ENCODE results near the gene CCNL2. TPM values are rescaled to one million over a fixed set of nuclear protein-coding genes. Genes with fewer than 3 reads are reported as not detected.

CCNL2 gene
- total RNA-seq, 2 donors from 2014 or later = 166 to 180 TPM

DNA sequence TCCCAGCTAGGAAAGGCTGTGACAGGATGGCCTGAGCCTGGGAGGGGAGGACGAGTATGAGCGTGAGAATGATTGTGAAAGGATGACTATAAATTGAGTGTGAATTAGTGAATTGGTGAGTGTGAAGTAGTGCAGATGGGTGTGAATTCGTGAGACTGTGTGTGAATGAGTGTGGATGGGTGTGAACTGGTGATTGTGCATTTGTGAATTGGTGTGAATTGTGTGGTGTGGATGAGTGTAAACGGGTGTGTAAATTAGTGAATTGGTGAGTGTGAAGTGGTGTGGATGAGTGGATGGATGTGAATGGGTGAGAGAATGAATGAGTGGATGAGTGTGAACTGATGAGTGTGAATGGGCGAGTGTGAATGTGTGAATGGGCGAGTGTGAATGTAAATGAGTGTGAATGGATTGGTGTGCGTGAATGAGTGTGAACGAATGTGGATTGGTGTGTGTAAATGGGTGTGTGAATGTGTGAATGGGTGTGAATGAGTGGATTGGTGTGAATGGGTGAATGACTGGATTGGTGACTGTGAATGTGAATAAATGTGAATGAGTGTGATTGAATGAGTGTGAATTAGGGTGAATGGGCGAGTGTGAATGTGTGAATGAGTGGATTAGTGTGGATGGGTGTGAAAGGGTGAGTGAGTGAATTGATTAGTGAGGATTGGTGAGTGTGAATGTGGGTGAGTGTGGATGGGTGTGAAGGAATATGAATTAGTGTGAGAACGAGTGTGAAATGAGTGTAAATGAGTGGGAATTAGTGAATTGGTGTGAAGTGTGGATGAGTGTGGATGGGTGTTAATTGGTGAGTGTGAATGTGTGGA, 33.0 kb downstream of the CCNL2 start:
- no peak overlapping the region for H3K4me3 Mint-ChIP-seq
- ATAC-seq (replicated peaks in 1 of 2) = no peak
- H3K36me3 Mint-ChIP-seq (ENCODE audit: insufficient read depth in 2 of 2) = no peaks in the 10 kb centered on the region
- no peak overlapping the region for H3K27ac Mint-ChIP-seq
- H3K27me3 Mint-ChIP-seq (ENCODE audit: low read depth) = no peaks in the 10 kb centered on the region
- no peaks in the 10 kb centered on the region for H3K9me3 Mint-ChIP-seq
- no peak for DNase-seq
- no peaks in the 10 kb centered on the region for H3K4me1 Mint-ChIP-seq (ENCODE audit: low read depth)

DNA sequence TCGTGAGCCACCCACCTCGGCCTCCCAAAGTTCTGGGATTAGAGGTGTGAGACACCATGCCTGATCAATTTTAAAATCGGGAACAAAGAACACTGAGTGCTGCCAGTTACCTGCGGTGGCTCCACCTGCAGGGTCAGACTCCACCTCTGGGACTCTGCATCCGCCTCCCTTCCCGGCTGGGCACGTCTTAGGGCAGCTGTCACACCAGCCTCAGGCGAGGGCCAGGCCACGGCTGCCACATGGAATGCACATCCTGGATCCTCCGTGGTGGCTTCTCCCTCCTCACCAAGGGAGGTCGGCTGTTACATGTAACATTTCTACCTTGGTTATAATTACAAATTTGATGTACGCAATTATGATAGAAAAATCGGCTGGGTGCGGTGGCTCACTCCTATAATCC, 34.9 kb downstream of the CCNL2 start:
- Mint-ChIP-seq H3K4me1 (ENCODE audit: low read depth) (peaks cover 1% of the 10 kb centered on the region), H3K9me3 (no peaks in the 10 kb centered on the region), H3K27ac (no peak overlapping the region), H3K4me3 (no peak overlapping the region), H3K27me3 (ENCODE audit: low read depth) (no peaks in the 10 kb centered on the region), H3K36me3 (ENCODE audit: insufficient read depth in 2 of 2) (no peaks in the 10 kb centered on the region)
- DNase-seq (no peak), ATAC-seq (replicated peaks in 1 of 2) (no peak)

DNA sequence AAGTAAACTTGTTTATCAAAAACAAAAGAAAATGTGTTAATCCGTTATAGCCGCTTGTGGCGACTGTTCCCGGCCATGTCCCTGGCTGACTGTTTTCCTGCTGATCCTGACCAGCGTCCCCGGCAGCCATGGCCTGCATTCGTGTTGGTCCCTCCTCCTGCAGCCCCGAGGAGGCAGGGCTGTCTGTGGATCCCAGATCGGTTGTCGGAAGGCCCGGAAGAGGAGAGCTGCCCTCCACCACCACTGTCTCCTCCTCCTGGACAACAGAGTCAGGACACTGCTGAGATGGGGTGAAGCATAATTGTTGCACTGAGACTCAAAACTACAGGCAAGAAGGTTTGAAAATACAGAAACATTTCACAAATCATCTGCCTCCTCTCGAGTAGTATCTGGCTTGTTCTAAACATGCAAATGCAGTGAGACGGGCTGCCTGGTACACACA, 37.1 kb downstream of the CCNL2 start:
- DNase-seq = no peak
- H3K27me3 Mint-ChIP-seq (ENCODE audit: low read depth) = no peaks in the 10 kb centered on the region
- no peaks in the 10 kb centered on the region for H3K36me3 Mint-ChIP-seq (ENCODE audit: insufficient read depth in 2 of 2)
- H3K27ac Mint-ChIP-seq = no peak overlapping the region
- H3K4me3 Mint-ChIP-seq = no peak overlapping the region
- no peaks in the 10 kb centered on the region for H3K9me3 Mint-ChIP-seq
- peaks cover 8% of the 10 kb centered on the region for H3K4me1 Mint-ChIP-seq (ENCODE audit: low read depth)
- no peak for ATAC-seq (replicated peaks in 1 of 2)

DNA sequence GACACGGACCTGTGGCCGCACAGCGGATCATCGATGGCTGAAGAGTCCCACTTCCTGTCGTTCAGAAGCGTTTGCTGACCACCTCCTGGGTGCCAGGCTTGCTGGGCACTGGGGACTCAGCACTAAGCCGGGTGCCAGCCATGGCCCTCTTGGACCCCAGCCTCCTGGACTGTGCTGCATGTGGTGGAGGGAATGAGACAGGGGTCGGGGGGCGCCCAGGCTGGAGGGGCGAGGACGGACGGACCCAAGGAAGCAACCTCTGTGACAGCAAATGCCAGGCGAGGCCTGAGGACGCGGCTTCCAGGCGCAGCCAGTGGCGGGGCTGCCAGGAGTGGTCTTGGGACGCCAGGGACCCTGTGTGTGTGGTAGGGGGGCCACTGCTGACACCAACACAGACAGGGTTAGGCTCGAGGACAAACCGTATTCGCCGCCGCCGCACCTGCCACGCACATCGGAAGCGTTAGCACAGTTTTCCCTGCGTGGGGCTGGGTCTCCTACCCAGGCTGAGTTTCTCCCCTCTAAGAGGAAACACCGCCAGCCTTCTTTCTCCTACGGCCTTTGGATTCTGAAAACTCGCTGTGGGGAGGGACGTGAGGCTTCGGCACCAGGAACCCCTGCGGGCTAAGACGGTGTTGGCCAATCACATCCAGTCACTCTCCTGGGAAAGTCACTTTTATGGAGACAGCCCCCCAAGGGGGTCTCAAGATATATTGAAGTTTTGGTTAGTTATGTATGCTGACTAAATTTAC, 37.7 kb downstream of the CCNL2 start:
- peaks cover 8% of the 10 kb centered on the region for H3K4me1 Mint-ChIP-seq (ENCODE audit: low read depth)
- H3K9me3 Mint-ChIP-seq = no peaks in the 10 kb centered on the region
- H3K4me3 Mint-ChIP-seq = no peak overlapping the region
- no peak overlapping the region for H3K27ac Mint-ChIP-seq
- H3K27me3 Mint-ChIP-seq (ENCODE audit: low read depth) = no peaks in the 10 kb centered on the region
- no peak for ATAC-seq (replicated peaks in 1 of 2)
- DNase-seq = no peak
- H3K36me3 Mint-ChIP-seq (ENCODE audit: insufficient read depth in 2 of 2) = no peaks in the 10 kb centered on the region

DNA sequence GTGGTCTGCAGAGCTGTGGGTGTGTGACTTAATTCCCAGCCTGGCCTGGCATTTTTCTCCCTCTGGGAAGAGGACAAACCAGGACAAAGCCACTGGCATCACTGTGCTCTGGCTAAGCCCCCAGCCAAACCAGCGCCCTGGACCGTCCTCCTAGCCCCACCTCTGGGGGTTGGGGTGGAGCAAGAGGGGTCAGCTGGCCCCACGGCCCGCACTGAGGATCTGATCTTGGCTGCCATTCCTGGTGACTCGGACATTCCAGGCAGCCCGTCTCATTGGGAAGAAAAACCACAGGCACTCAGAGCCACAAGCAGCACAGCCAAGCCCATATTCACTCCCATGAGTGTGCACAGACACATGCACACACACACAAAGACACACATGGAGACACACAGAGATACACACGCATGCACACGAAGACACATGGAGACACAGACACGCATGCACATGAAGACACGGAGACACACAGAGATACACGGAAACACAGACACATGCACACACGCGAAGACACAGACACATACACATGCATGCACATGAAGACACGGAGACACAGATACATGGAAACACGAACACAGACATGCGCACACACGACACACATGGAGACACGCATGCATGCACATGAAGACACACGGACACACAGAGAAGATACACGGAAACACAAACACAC, 38.5 kb downstream of the CCNL2 start:
- no peaks in the 10 kb centered on the region for H3K9me3 Mint-ChIP-seq
- H3K27ac Mint-ChIP-seq = no peak overlapping the region
- DNase-seq (no peak), ATAC-seq (replicated peaks in 1 of 2) (no peak)
- no peaks in the 10 kb centered on the region for H3K36me3 Mint-ChIP-seq (ENCODE audit: insufficient read depth in 2 of 2)
- no peak overlapping the region for H3K4me3 Mint-ChIP-seq
- H3K27me3 Mint-ChIP-seq (ENCODE audit: low read depth) = no peaks in the 10 kb centered on the region
- peaks cover 8% of the 10 kb centered on the region for H3K4me1 Mint-ChIP-seq (ENCODE audit: low read depth)

DNA sequence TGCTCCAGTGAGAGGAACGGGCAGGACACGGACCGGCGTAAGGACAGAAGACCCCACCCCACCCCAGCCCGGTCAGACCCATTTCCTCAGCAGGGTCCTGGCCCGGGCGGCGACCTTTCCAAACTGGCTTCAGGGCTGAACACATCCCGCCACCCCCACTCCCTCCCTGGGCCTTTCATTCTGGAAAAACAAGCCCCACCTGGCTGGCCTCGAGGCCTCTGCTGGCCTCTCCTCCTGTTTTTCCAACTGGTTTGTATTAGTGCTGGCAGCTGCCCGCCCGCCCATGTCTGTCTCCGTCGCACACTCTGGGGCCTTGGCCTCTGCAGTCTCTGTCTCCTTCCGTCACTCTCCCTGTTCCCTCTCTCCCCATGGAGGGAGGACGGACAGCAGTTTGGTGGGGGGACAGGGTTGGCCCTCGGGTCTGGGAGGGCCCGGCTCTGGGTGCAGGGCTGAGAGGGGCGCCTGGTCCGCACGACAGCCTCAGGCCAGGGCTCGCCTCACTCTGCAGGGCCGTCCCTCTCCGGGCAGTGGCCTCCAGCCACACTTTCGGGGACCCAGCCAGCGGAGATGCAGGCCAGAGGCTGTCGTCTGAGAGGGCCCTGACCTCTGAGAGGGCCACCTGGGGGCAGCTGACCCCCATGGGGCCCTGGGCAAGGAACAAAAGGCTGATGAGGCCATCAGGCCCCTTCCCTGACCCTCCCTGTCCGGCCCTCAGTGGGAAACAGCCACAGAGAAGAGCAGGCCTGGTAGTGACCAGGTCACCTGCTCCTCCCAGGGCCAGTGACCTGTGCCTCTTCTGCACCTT, 39.3 kb downstream of the CCNL2 start:
- Mint-ChIP-seq H3K9me3 (no peaks in the 10 kb centered on the region), H3K36me3 (ENCODE audit: insufficient read depth in 2 of 2) (no peaks in the 10 kb centered on the region), H3K27ac (no peak overlapping the region), H3K27me3 (ENCODE audit: low read depth) (no peaks in the 10 kb centered on the region), H3K4me1 (ENCODE audit: low read depth) (peaks cover 8% of the 10 kb centered on the region), H3K4me3 (no peak overlapping the region)
- DNase-seq (no peak), ATAC-seq (replicated peaks in 1 of 2) (no peak)

DNA sequence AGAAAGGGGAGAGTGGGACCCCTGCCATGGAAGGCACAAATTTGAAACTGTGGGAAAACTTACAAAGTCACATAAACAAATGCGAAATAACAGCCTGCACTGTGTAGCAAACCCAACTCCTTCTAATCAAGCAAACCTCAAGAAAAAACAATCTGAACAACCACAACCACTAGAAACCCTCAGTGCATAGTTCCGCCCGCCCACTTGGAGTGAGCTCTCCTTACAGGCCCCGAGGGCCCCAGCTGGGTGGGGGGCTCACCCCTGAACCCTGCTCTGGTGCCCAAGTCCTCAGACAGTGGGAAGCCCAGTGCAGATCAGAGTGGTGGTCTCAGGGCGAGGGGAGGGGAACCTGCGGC, 39.8 kb downstream of the CCNL2 start:
- H3K27me3 Mint-ChIP-seq (ENCODE audit: low read depth) = no peaks in the 10 kb centered on the region
- H3K36me3 Mint-ChIP-seq (ENCODE audit: insufficient read depth in 2 of 2) = no peaks in the 10 kb centered on the region
- peak overlapping the region; percentile 16 to 46 for H3K4me3 Mint-ChIP-seq
- H3K4me1 Mint-ChIP-seq (ENCODE audit: low read depth) = peaks cover 8% of the 10 kb centered on the region
- H3K9me3 Mint-ChIP-seq = no peaks in the 10 kb centered on the region
- ATAC-seq (replicated peaks in 1 of 2) = peak; percentile 21 to 43
- H3K27ac Mint-ChIP-seq = no peak overlapping the region
- no peak for DNase-seq

DNA sequence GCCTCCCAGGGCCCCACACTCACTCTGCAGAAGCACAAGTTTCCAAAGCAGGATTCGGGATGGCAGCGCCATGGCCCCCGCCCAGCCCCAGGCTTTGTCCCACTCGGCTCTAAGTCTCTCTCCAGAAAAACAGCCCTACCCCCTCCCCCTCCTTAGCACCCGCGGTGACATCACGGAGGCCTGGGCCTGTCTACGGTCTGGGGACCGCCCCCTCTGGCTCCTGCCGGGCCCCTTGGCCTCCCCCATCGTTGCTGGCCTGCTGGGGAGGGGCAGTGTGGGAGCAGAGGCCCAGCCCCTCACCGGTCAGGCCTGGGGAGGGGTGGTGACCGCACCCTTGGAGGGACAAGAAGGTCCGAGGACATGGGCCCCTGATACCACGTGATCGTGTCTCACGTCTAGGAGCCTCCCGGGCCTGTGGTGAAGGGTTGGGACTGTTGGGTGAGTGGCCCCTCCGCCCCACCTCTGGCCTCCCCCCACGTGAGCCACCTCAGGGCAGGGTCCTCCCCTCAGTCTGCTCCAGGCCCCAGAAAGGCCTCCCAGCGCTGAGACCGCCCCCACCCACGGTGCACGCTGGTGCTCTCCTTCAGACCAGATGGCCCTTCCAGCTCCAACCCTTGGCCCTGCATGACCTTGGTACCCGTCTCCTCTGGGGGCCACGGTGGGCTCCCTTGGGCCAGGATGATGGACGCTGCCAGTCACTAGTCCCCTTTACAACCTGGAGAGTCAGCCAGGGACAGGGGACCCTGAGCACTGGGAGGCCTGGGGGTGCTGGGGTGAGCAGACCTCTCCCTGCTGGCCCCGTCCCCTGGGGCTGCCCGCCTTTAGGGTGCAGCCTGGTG, 40.5 kb downstream of the CCNL2 start, which contains the start of gene MXRA8:
TSS of gene MXRA8 (minus strand) at position 123 of the 839 bp plus-strand sequence. CDS start at position 72, 51 bp downstream.
- no peaks in the 10 kb centered on the region for H3K27me3 Mint-ChIP-seq (ENCODE audit: low read depth)
- DNase-seq (no peak), ATAC-seq (replicated peaks in 1 of 2) (peak; percentile 49 to 54)
- H3K4me3 Mint-ChIP-seq = peak within 1 kb of the TSS; percentile 16 to 59
- no peaks in the 10 kb centered on the region for H3K36me3 Mint-ChIP-seq (ENCODE audit: insufficient read depth in 2 of 2)
- H3K27ac Mint-ChIP-seq = no peak within 1 kb of the TSS
- no peaks in the 10 kb centered on the region for H3K9me3 Mint-ChIP-seq
- H3K4me1 Mint-ChIP-seq (ENCODE audit: low read depth) = peaks cover 14% of the 10 kb centered on the region

DNA sequence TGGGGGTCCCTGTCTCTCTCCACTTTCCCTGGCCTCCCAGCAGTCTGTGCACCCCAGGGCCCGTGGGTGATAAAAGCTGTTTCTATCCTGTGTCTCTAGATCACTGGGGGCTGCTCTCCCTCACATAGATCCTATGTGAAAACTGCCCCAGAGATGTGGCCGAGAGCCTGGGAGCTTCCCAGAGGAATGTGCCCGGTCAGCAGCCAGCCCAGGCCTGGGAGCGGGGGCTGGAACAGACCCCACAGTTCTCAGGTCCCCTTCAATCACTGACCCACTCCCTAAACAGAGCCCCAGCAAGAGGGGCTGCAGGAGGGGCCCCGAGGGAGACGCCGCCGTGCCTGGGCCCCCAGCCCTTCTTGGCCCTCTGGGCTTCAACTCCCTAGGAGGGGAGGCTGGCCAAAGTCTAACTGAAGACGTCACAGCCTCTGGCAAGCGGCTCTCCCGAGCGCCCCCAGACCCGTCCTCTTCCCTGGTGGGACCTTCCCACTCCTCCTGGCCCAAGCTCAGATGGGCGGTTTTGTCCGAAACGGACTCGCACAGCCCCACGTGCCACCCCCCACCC, 41.2 kb downstream of the CCNL2 start:
- no peaks in the 10 kb centered on the region for H3K9me3 Mint-ChIP-seq
- H3K4me3 Mint-ChIP-seq = peak overlapping the region; percentile 12 to 59
- ATAC-seq (replicated peaks in 1 of 2) (no peak), DNase-seq (no peak)
- no peaks in the 10 kb centered on the region for H3K36me3 Mint-ChIP-seq (ENCODE audit: insufficient read depth in 2 of 2)
- no peak overlapping the region for H3K27ac Mint-ChIP-seq
- H3K27me3 Mint-ChIP-seq (ENCODE audit: low read depth) = peaks cover 4% of the 10 kb centered on the region
- H3K4me1 Mint-ChIP-seq (ENCODE audit: low read depth) = peaks cover 14% of the 10 kb centered on the region

DNA sequence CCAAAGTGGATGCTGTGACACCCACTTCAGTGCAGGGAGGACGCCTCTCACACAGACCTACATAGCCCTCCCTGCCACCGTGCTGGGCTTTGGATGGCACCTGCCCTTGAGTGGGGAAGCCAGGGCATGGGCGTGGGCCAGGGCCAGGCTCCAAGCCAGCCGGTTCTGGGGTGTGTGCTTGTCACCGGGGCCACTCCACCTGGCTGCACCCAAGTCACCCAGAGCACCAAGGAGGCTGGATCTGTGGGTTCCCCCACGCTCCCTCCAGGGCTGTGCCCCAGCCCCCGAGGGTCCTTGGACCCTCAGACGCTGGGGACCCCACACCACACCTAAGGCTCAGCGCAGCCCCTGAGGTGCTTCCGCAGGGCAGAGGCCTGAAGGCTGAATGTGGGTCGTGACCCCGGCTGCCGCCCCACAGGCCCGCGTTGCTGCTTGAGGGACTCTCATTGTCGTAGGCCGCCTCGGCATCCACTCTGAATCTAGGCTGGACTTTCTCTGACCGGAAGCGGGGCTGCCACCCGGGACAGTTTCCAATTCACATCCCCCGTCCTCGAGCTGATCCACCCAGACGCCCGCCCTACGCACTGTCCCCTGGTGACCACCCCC, 42.2 kb downstream of the CCNL2 start:
- Mint-ChIP-seq H3K4me3 (no peak overlapping the region), H3K9me3 (no peaks in the 10 kb centered on the region), H3K36me3 (ENCODE audit: insufficient read depth in 2 of 2) (no peaks in the 10 kb centered on the region), H3K27me3 (ENCODE audit: low read depth) (peaks cover 12% of the 10 kb centered on the region), H3K27ac (no peak overlapping the region), H3K4me1 (ENCODE audit: low read depth) (peaks cover 14% of the 10 kb centered on the region)
- DNase-seq (no peak), ATAC-seq (replicated peaks in 1 of 2) (peak in 1 of 2 donors; percentile 8)

DNA sequence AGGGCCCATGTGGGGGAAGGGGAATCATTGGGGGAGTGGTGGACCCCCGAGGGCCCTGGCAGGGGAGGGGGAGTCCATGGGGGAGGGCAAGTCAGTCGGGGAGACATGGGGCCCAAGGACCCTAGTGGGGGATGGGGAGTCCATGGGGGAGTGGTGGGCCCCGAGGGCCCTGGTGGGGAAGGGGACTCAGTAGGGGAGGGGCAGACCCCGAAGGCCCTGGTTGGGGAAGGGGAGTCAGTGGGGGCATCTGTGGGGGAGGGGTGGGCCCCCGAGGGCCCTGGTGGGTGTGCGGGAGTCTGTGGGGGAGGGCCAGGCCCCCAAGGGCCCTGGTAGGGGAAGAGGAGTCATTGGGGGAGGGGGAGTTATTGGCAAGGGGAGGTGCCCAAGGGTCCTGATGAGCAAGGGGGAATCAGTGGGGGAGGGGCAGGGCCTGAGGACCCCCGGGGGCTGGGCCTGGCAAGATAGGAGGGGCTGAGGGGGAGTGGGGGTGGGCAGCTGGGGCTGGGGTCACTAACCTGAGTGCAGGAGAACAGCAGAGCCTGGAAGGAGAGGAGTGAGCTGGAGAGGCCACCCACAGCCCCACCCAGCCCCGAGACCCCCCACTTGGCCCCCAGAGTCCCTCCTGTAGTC, 42.9 kb downstream of the CCNL2 start:
- Mint-ChIP-seq H3K27ac (no peak overlapping the region), H3K27me3 (ENCODE audit: low read depth) (peaks cover 12% of the 10 kb centered on the region), H3K9me3 (no peaks in the 10 kb centered on the region), H3K36me3 (ENCODE audit: insufficient read depth in 2 of 2) (no peaks in the 10 kb centered on the region), H3K4me1 (ENCODE audit: low read depth) (peaks cover 14% of the 10 kb centered on the region), H3K4me3 (no peak overlapping the region)
- DNase-seq (no peak), ATAC-seq (replicated peaks in 1 of 2) (no peak)

Data from activated T-cell treated with anti-CD3 and anti-CD28 coated beads, Interleukin-2, amount 50 U/mL, for 72 hours (primary cell).